GM18907 (cell line): ENCODE results near the gene OR52D1.
A peak's percentile ranks its signal among the peaks of the same experiment; 100 is the strongest.

Source experiments
- ATAC-seq: cut with Tn5 transposase; IDR thresholded peaks from one replicate; pipeline ENCODE4 v1.9.1; 2021; ENCODE audit warnings: mild to moderate bottlenecking, moderate library complexity; ENCODE audit not compliant: unreplicated experiment

The OR52D1 gene

DNA sequence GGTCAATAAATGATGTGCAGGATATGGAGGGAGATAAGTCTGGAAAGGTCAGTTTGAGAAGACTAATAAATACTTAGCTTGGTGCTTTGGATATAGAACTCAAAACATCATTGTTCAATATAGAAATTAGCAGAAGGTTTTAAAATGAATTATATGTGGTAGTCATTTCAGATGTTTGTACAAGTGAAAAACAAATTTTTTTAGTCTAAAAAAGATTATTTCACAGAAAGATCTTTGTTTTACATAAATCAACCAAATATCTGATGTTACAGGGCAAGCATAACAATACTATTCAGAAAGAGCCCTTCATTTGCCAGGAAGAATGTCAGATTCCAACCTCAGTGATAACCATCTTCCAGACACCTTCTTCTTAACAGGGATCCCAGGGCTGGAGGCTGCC is at the start of gene OR52D1:
OR52D1 (plus strand) TSS at position 301 of the 400 bp plus-strand sequence; CDS start at position 323, 22 bp downstream.
- ATAC-seq: no peak

DNA sequence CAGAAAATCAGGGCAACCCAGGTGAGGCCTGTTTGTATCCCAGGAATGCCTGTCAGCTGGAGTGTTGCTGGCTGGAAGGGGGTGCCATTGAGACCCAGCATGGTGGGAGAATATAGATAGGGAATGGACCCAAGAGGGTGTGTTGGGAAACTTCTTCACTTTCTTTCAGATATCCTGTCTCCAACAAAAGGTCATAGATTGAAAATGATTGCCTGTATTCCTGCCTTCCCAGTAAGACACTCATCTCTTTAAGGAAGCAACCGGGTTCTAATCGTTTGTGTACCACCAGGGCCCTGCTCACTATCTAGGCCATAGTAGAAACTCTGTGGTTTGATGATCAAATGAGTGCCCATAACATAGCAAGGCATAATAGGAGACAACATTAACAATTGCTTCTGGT is 47.1 kb upstream of the OR52D1 start, which contains the start of gene OR51I1:
OR51I1 (minus strand) TSS at position 101 of the 400 bp plus-strand sequence; CDS start at position 101, 0 bp downstream.
- ATAC-seq: no peak

DNA sequence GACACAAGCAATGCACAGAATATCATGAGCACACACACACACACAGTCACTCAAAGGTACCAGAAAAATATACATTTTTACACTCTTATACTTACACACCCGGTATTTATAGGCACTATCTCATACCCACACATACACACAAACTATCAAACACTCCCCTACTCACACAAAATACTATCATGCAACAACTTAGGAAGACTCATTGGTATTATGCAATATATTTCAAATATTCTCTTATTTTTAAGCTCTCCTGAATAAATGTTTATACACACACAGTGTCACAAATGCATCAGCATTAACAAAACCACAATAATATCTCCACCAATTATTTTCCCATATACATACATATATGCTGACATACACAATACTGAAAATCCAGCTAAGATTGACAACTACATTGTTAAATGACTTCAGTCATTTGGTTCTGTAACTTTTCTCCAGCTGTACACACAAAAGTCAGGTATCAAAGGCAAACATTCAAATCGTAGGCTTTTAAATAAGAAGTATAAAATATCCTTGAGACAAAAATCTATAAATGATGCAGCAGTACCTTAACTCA is 44.6 kb upstream of the OR52D1 start:
- no peak for ATAC-seq

DNA sequence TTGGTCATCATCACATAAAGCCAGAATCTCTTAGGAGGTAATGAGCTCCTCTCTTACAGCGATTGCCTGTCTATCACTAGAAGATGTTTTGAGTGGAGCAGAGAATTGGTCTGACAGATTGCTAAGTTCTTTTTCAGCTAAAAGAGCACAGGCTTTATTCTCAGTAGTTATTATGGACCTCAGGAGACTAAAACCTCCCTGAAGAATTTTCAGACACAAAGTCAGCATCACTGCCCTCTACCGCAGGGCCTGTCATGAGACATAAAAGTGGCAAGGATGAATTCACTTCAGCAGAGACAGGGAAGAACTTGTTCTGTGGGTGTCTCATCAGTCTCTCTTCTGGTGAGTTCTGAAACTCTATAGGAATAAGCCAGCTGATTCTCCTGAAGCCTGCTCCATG is 39.5 kb upstream of the OR52D1 start, which contains the start of gene OR51I2:
OR51I2 (plus strand) TSS at position 301 of the 400 bp plus-strand sequence. CDS start 4,166 bp downstream, outside the sequence.
- no peak for ATAC-seq

DNA sequence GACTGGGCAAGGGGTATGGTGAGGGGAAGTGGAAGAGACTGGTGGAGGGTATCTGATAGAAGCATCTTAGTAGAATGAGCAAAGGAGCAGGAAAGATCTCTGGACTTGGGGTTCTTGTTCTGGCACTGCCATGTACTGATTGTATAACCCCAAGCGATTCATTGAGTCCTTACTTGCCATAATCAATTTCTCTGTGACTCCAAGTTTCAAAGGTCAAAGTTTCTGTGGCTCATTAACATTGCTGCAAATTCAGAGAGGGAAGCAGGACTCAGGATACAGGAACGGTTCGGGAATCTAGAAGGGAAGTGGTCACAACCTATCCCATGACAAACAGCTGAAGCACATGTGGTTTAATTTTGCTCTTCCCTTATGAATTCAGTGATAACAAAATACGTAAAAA is 39.1 kb upstream of the OR52D1 start:
- ATAC-seq: no peak

DNA sequence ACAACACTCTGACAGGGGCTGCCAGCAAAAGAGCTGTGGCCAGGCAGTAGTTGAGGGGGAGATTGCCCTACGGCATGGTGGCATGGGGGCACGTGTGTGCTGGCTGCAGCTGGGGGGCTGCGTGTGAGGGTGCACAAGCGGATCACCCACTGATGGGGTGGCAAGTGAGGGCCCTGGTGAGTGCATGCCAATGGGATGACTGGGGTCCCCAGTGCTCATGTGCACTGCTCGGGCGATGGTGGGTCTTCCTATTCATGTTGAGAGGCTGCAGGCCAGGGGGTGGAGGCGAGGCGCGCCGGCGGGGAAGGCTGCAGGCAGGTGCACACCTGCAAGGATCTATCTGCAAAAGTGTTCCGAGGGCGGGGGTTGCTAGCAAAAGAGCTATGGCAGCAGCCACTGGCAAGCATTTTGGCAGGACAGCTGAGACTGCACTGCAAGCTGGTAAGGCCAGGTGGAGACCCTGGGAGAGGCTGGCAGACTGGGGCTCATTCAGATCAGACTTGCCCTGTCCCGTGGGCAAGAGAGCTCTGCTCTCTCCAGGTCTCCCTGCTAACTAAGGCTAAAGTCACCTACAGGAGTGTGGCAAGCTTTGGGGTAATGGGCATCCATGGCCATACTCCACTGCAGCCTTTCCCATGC is 27.4 kb upstream of the OR52D1 start:
- no peak for ATAC-seq

DNA sequence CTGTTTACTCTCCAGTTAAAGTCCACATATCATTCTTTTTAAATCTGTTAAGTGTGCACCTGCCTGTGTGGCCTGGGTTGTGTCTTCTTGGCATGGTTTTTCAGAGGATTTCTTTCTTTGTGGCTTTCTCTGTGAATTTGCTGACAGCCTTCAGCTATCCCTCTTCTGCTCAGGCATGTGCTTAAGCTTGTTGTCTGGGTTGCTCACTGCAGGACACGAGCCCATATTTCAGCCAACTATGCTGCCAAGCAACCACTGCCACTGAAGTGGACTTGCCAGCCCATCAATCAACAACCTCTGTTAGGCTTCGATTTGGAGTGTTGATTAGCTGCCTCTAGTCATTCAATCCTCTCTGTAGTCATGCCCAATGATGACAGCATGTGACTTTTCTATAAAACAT is 21.0 kb upstream of the OR52D1 start:
- no peak for ATAC-seq

DNA sequence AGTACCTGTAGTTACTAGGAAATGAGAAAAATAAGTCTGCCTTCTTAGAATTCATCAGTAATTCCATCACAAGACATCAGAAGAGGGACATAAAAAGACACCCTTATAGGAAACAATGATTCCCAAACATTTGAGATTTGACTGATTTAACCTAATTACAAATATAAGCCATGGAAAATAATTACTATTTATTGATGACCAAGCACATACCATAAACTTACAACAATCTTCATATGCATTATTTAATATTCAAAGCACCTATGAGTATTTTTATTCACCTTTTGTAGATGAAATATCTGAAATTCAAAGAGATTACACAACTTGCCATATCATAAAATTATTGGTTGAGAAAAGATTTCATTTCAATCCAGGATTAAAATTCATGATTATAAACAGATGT is 14.6 kb upstream of the OR52D1 start:
- ATAC-seq: no peak

DNA sequence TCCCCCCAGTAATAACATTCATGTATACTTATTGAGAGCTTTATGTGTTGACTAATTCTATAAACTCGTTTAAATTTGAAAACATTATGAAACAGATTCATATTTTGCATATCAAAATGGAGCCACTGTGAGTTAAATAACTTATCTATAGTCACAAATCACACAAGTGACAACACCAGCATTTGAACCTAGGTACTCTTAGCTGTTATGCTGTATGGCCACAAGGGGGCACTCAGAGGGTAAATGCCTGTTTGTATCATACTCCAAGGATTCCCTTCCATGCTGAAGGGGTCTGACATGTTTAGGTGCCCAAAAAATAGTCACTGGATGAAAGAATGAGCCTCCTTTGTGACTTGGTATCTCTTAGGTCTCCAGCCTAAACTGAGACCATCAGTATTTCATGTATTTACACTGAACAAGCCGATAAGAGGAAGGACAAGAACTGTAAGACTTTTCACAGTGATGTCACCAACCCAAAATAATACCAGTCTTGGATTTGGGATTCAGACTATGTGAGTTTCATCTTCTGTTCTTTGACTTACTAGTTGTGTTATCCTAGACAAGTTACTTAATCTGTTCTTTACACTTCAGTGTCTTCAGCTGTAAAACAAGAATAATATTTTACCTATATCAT is 12.2 kb upstream of the OR52D1 start:
- peak; percentile 81 for ATAC-seq

DNA sequence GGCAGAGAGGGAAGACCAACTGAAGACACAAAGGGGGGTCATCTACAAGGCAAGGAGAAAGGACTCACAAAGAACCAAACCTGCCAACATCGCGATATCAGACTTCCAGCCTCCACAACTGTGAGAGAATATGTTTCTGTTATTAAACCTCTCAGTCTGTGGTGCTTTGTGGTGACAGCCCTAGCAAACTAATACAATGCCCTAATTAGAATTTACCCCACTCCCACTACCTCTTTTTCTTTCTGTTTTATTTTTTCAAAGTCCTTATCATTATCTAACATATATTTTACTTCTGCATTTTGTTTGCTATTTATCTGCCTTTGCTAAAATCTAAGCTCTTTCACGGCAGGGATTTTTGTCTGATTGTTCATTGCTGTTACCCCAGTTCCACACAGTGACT is 2.5 kb upstream of the OR52D1 start:
- ATAC-seq: no peak

DNA sequence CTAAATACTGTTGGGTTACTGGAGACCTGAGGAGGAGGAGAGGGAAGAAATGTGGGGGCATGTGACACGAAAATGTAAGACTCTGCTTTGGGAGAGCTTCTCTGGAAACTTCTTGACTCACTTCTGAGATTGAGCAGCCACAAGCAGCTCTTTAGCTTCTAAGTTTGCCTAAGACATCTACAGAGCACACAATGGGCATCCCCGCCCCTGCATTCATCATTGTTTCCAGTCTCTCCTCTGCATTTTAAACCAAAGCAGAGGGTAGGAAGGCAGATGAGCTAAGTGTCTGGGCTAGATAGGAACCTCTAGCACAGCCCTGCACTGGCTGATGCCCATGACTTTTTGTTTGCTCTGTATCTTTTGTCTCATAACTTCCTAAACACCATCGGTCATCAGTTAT is 2.1 kb upstream of the OR52D1 start:
- no peak for ATAC-seq

DNA sequence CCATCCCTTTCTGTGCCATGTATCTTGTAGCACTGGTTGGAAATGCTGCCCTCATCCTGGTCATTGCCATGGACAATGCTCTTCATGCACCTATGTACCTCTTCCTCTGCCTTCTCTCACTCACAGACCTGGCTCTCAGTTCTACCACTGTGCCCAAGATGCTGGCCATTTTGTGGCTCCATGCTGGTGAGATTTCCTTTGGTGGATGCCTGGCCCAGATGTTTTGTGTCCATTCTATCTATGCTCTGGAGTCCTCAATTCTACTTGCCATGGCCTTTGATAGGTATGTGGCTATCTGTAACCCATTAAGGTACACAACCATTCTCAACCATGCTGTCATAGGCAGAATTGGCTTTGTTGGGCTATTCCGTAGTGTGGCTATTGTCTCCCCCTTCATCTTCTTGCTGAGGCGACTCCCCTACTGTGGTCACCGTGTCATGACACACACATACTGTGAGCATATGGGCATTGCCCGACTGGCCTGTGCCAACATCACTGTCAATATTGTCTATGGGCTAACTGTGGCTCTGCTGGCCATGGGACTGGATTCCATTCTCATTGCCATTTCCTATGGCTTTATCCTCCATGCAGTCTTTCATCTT is 414 bp downstream of the OR52D1 start:
- ATAC-seq: no peak

DNA sequence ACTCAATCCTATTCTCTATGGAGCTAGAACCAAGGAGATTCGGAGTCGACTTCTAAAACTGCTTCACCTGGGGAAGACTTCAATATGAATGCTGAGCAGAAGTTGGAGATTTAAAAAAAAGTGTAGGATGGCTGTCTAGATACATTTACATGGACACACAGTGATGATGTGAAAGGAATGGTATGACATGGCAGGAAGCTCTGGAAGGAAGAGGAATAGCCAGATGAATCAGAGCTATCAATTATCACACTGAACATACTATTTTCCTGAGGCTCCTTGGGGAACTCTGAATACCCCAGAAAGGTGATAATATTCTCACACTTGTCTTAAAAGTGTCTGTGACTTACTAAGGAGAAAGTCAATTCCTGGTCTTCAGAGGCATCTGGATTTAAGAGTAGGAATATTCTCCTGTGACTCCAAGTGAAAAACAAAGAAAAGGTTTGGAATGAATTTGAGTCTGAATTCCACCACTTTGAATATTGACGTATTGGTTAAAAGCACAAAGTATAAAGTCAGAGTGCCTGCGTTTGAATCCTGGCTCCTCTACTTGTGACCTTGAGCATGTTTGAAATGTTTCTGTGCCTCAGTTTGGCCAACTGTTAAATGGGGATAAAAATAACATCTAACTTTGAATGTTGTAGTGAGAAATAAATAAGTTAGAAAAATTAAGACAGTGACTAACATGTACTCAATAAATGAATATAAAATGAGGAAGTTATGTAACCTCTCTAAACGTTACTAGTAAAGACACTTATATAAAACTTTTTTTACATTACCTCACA is 1.3 kb downstream of the OR52D1 start:
- ATAC-seq: no peak

DNA sequence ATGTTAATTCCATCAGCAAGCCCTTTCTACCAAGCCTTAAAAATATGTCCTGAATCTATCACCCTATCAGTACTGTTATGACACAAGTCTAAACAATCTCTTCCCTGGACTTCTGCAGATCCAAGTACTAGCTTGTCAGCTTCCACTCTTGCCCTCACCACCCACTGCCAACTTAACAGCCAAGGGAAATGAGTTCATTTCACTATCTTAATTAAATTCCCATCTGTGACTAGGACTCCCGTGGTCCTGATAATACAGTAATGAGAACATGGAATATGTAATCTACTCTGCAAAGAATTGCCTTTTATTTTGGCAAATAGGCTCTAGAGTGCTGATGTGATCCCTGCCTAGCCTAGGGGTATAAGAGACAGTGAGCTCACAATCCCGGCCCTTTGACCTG is 11.2 kb downstream of the OR52D1 start:
- no peak for ATAC-seq

DNA sequence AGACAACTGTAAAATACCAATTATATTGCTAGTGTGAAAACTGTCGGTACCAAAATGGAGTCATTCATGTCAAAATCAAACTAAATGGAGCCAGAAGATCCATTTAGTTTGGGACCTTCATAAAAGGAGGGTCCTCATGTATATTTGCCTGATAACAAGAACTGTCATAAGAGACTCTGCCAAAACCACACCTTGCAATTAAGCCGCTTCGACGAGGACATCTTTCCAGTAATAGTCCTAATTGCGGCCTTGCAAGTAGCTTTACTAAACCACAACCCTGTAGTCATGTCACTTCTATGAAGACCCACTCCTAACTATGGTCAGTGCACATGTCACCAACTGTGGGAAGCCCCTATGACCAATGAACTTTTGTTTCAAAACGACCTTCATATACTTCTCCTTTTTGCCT is 11.9 kb downstream of the OR52D1 start:
- ATAC-seq: no peak

DNA sequence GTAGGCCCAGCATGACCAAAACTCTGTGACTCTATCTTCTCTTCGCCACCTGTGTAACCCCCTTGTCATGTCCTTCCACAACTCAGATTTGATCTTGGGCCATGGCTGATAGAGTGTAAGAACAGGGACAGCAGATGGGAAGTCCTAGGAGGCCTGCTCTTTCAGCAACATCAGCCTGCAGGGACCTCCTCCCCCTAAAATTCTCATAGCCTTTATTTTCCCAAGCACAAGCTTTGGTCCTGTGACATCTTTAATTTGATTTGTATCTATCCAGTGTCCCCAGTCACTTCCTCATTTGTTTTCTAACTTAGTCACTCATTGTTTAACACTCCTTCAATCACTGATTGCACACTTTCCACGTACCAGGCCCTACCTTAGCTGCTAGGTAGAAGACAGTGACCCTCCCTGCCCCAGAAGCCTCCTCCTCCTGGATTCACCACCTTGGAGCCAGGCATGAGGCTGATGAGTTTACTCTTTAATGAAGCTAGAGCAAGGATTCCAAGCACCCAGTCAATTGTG is 16.0 kb downstream of the OR52D1 start:
- no peak for ATAC-seq

DNA sequence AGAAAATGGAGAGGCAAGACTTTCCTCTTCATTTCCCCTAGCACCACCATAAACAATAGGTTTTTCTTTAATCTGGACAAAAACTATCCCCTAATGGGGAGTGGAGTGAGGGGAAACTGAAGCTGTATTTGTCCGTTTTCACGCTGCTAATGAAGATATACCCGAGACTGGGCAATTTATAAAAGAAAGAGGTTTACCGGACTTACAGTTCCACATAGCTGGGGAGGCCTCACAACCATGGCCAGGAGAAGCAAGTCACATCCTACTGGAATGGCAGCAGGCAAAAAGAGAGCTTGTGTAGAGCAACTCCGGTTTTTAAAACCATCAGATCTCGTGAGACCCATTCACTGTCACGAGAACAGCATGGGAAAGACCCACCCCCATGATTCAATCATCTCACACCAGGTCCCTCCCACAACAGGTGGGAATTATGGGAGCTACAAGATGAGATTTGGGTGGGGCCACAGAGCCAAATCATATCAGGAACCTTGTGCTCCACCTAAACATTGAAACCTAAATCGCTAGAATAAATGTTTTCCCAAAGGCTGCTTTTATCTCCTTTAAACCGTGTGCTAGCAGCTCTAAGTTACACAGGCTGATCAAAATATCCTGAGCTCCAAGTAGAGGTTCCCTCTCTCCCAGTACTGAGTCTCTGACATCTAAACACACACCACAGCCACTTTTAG is 17.0 kb downstream of the OR52D1 start:
- ATAC-seq: no peak

DNA sequence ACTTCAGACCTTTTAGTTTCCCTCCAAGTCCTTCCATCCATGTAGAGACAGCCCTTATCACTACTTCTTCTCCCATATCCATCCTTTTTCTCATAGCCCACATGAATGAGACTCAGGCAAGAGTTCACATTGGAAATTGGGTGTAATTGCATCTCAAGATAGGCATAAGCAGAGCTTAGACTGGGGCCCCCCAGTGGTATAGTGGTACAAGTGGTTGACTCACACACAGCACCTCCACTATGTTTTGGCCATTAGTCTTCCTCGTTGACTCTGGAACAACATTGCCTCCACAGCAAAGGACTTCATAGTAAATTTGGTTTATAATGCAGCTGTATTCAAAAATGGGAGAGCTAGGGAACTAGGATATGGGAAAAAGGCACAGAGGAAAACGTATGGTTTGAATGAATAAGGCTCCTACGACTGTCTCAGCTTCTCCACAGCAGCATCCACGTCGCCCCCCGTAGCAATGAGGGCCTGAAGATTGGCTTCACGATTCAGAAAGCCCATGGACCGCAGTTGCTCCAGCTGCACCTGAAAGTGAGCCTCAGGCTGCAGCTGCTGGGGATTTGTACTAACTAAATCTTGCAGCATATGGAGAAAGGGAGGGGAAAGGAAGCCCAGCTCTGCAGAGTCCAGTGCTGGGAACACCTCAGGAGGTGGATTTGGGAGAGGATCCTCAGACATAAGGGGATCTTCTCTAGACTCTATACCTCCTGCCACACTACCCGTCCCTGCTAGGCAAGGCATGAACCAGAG is 18.9 kb downstream of the OR52D1 start:
- no peak for ATAC-seq

DNA sequence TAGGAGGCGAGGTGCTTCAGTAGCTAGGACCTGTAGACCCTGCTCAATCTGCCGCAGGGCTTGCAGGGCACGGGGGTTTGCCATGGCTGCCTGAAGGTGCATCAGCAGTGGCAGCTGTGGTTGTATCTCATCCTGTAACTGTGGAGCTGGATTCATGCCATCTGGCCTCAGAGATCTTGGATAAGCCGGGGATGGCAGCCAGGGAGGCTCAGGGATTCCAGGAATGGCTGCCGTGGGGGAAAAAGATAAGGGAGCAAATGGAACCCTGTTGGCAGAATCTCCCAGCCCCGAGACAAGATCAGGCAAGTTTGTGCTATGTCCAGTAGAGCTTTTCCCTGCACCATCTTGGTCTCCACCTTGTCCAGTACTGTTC is 19.4 kb downstream of the OR52D1 start:
- no peak for ATAC-seq

DNA sequence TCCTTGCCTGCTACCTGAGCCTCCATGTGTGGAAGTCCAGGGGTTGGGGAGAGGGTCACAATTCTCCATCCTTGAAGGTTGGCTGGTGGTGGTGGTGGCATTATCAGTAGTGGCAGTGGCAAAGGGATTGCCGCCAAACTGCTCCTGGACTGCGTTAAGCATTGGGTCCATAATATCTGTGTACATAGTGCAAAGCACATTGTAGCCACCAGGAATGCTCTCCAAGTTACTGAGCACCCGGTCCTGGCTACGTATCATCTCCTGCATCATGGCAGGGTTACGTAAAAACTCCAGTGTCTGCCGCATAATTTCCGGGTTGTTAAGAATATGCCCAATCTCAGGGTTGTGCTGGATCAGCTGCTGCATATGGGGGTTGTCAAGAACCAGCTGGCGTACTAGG is 20.1 kb downstream of the OR52D1 start:
- no peak for ATAC-seq
